Measurements from ENCODE around the gene EOLA2. TPM values are rescaled to one million over a fixed set of nuclear protein-coding genes. Genes with fewer than 3 reads are reported as not detected.

The EOLA2 gene
- total and polyA plus RNA-seq, 9 of the 15 experiments (the other 6 are each of a cell fraction or from before 2014, with no cell fraction given): 27.7 to 61.5 (median 44.3) TPM

DNA sequence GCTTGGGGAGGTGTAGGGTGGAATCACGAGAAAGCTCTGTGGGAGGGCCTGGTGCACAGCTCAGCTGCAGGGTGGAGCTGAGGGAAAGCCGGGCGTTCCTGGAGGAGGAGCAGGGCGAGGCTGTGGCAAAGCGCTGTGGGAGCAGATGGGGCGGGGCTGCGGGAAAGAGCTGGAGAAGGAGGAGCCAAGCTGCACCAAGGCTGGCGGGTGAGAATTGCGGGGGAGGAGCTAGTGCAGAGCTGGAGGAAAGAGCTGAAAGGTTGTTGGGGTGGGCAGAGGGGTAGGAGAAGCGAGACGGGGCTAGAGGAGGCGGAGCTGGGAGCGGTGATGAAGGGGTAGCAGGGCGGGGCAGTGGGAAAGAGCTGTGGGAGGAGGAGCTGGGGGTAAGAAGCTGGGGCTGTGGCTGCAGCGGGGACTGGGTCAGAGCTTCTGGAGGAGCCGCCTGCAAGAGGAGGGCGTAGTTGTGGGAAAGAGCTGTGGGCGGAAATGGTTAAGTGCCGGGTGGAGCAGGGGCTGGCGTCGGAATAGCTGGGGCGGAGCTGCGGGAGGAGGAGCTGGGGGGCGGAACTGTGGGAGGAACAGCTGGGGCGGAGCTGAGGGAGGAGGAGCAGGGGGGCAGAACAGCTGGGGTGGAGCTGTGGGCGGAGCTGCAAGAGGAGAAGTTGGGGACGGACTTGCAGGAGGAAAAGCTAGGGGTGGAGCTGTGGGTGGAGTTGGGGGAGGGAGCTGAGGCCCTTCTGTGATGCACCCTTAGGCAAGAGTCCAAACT lies 1.8 kb upstream of the EOLA2 start (continued):
- no peak for TF ChIP-seq HDAC6 (IDR thresholded peaks at IDR 0.05; ENCODE audit: low read depth, low read length)
- no peak for TF ChIP-seq SNAPC5 (CRISPR knock-in tag; IDR thresholded peaks at IDR 0.05)
- TF ChIP-seq HLTF (IDR thresholded peaks at IDR 0.05): 0 out of 2 replicates have a peak, but pooled peaks have one; percentile 51
- TF ChIP-seq DDX20 (tag; IDR thresholded peaks at IDR 0.05; ENCODE audit: low read depth): no peak
- TF ChIP-seq RFX1 (IDR thresholded peaks at IDR 0.05): no peak
- TF ChIP-seq MTA2 (IDR thresholded peaks at IDR 0.05; ENCODE audit: low read depth): no peak
- TF ChIP-seq POU5F1 (IDR thresholded peaks at IDR 0.05; ENCODE audit: borderline replicate concordance, low read depth, low read length, partially characterized antibody): no peak
- no peak for TF ChIP-seq NR2C1 (IDR thresholded peaks at IDR 0.05)
- TF ChIP-seq NR2C1 (tag; IDR thresholded peaks at IDR 0.05): no peak
- TF ChIP-seq ATF7 (IDR thresholded peaks at IDR 0.05): peak; percentile 56; the same call in 1 of the 2 replicates
- TF ChIP-seq POLR2G (IDR thresholded peaks at IDR 0.05; ENCODE audit: low read depth, low read length): peak; percentile 74
- TF ChIP-seq ETV1 (tag; conservative IDR thresholded peaks at IDR 0.05; ENCODE audit: low read depth): no peak
- no peak for TF ChIP-seq ZC3H11A (IDR thresholded peaks at IDR 0.05; ENCODE audit: low read depth, low read length)
- no peak for TF ChIP-seq ARID2 (IDR thresholded peaks at IDR 0.05)
- TF ChIP-seq BCOR (IDR thresholded peaks at IDR 0.05): peak; percentile 45; the same call in 1 of the 2 replicates
- TF ChIP-seq, protein P1, sequence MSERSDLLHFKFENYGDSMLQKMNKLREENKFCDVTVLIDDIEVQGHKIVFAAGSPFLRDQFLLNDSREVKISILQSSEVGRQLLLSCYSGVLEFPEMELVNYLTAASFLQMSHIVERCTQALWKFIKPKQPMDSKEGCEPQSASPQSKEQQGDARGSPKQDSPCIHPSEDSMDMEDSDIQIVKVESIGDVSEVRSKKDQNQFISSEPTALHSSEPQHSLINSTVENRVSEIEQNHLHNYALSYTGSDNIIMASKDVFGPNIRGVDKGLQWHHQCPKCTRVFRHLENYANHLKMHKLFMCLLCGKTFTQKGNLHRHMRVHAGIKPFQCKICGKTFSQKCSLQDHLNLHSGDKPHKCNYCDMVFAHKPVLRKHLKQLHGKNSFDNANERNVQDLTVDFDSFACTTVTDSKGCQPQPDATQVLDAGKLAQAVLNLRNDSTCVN (CRISPR knock-in tag; IDR thresholded peaks at IDR 0.05): peak; percentile 83
- TF ChIP-seq GABPB2 (CRISPR knock-in tag; conservative IDR thresholded peaks at IDR 0.05): no peak
- peak; percentile 11; the same call in 1 of the 2 replicates for TF ChIP-seq ELF2 (CRISPR knock-in tag; IDR thresholded peaks at IDR 0.05)
- no peak for TF ChIP-seq ZNF764 (CRISPR knock-in tag; IDR thresholded peaks at IDR 0.05; ENCODE audit: low read depth)
- 0 out of 2 replicates have a peak, but pooled peaks have one; percentile 25 for TF ChIP-seq KLF13 (tag; IDR thresholded peaks at IDR 0.05; ENCODE audit: borderline replicate concordance, low read depth)
- TF ChIP-seq FOXJ2 (tag; IDR thresholded peaks at IDR 0.05): no peak
- peak; percentile 86 for TF ChIP-seq TOE1 (IDR thresholded peaks at IDR 0.05; ENCODE audit: borderline replicate concordance)
- TF ChIP-seq TOE1 (CRISPR knock-in tag; IDR thresholded peaks at IDR 0.05; ENCODE audit: borderline replicate concordance, low read depth): no peak
- no peak for TF ChIP-seq ZNF444 (CRISPR knock-in tag; IDR thresholded peaks at IDR 0.05)
- no peak for TF ChIP-seq SIX5 (IDR thresholded peaks at IDR 0.05; ENCODE audit: borderline replicate concordance in 1 of 2, insufficient read depth in 1 of 2, low read depth in 1 of 2, low read length in 2 of 2)
- TF ChIP-seq ZNF668 (CRISPR knock-in tag; IDR thresholded peaks at IDR 0.05): no peak
- TF ChIP-seq GABPA (tag; conservative IDR thresholded peaks at IDR 0.05; ENCODE audit: low read depth): peak; percentile 53
- TF ChIP-seq MAFF (IDR thresholded peaks at IDR 0.05; ENCODE audit: low read length): no peak
- no peak for TF ChIP-seq E2F1 (CRISPR knock-in tag; IDR thresholded peaks at IDR 0.05)
- TF ChIP-seq HMG20B (CRISPR knock-in tag; IDR thresholded peaks at IDR 0.05): no peak

All from K562 (cell line).